IMR-90 (cell line): ENCODE measurements around the gene CNGB1. TPM values are rescaled to one million over a fixed set of nuclear protein-coding genes. Genes with fewer than 3 reads are reported as not detected.

ENCODE experiments used
- ATAC-seq: fragments of 200-7000 bp; cut with Tn5 transposase; 2 replicates; pipeline ENCODE4 v1.9.1; 2020; ENCODE audit warnings: low read depth, mild to moderate bottlenecking, moderate library complexity
- BruUV-seq: library from RNA; stranded (reverse); fragments of 400-500 nt; replicated peaks from 2 replicates; lab custom pipeline; 2021; lab: Mats Ljungman, UMichigan
- CTCF ChIA-PET: fragments of 300-600 bp; formaldehyde crosslinking; extraction: SDS; loops from one replicate; lab custom pipeline; 2021; ENCODE audit warnings: antibody characterized with exemption; lab: Yijun Ruan, JAX
- POLR2A ChIA-PET: fragments of 300-600 bp; sonication (Branson Sonifier 250); formaldehyde crosslinking; loops from one replicate; lab custom pipeline; 2022; ENCODE audit warnings: antibody characterized with exemption; ENCODE audit not compliant: unreplicated experiment; lab: Charles Lee
- DNase-seq: peaks from one replicate; pipeline ENCODE4 v3.0.0; 2013
- H2AFZ ChIP-seq: replicated peaks from 2 replicates; pipeline ENCODE3; 2013; ENCODE audit warnings: low read length, mild to moderate bottlenecking; ENCODE audit not compliant: poor library complexity
- H2AK5ac ChIP-seq: 2 replicates; pipeline ENCODE4 v1.6.1; 2013; ENCODE audit warnings: low read depth, low read length, inconsistent platforms
- H2AK9ac ChIP-seq: replicated peaks from 2 replicates; pipeline ENCODE3; 2013; ENCODE audit warnings: mild to moderate bottlenecking, low read depth, low read length, moderate library complexity; ENCODE audit not compliant: poor library complexity
- H2BK120ac ChIP-seq: 2 replicates; pipeline ENCODE4 v1.6.1; 2013; ENCODE audit warnings: low read depth, low read length, inconsistent platforms
- H2BK15ac ChIP-seq: 3 replicates; pipeline ENCODE4 v1.6.1; 2013; ENCODE audit warnings: low read depth, low read length, inconsistent platforms
- H2BK20ac ChIP-seq: 2 replicates; pipeline ENCODE4 v1.6.1; 2013; ENCODE audit warnings: low read depth, mild to moderate bottlenecking, inconsistent platforms, low read length, moderate library complexity
- H2BK5ac ChIP-seq: 2 replicates; pipeline ENCODE4 v1.6.1; 2013; ENCODE audit warnings: mild to moderate bottlenecking, low read depth, low read length, inconsistent platforms; ENCODE audit not compliant: poor library complexity, severe bottlenecking
- H3K14ac ChIP-seq: replicated peaks from 2 replicates; pipeline ENCODE4 v1.6.1; 2013; ENCODE audit warnings: low read depth, low read length, inconsistent platforms
- H3K18ac ChIP-seq: 2 replicates; pipeline ENCODE4 v1.6.1; 2013; ENCODE audit warnings: low read depth, low read length, control low read depth
- H3K23ac ChIP-seq: 2 replicates; pipeline ENCODE4 v1.6.1; 2013; ENCODE audit warnings: low read depth, low read length, inconsistent platforms
- H3K27ac ChIP-seq: 2 replicates; pipeline ENCODE4 v1.5.1; 2013; ENCODE audit warnings: mild to moderate bottlenecking, control low read depth, low read length; ENCODE audit not compliant: insufficient read depth
- H3K27me3 ChIP-seq: 2 replicates; pipeline ENCODE4 v1.6.1; 2013; ENCODE audit warnings: low read length; ENCODE audit not compliant: control insufficient read depth, insufficient read depth
- H3K36me3 ChIP-seq: 2 replicates; pipeline ENCODE4 v1.6.1; 2013; ENCODE audit warnings: low read length, mixed read lengths; ENCODE audit not compliant: control insufficient read depth, insufficient read depth
- H3K4ac ChIP-seq: 2 replicates; pipeline ENCODE4 v1.6.1; 2013; ENCODE audit warnings: low read depth, low read length, inconsistent platforms
- H3K4me1 ChIP-seq: 2 replicates; pipeline ENCODE4 v1.6.1; 2013; ENCODE audit warnings: low read length, mixed read lengths; ENCODE audit not compliant: control insufficient read depth, insufficient read depth
- H3K4me2 ChIP-seq: 2 replicates; pipeline ENCODE4 v1.6.1; 2013; ENCODE audit warnings: low read depth, mild to moderate bottlenecking, control low read depth, low read length, moderate library complexity
- H3K4me3 ChIP-seq: 2 replicates; pipeline ENCODE4 v1.5.1; 2013; ENCODE audit warnings: low read depth, mild to moderate bottlenecking, control low read depth, low read length, moderate library complexity; ENCODE audit not compliant: insufficient read depth
- H3K56ac ChIP-seq: 2 replicates; pipeline ENCODE4 v1.6.1; 2013; ENCODE audit warnings: low read length, inconsistent platforms; ENCODE audit not compliant: insufficient read depth; ENCODE audit errors: extremely low read depth
- H3K79me1 ChIP-seq, 2 experiments: 2 replicates each; pipeline ENCODE4 v1.6.1; 2013; ENCODE audit warnings: low read length in 2 of 2, inconsistent platforms in 1 of 2, low read depth in 1 of 2
- H3K9ac ChIP-seq: 2 replicates; pipeline ENCODE4 v1.6.1; 2013; ENCODE audit warnings: low read depth, low read length, control low read depth
- H3K9me1 ChIP-seq: 2 replicates; pipeline ENCODE4 v1.6.1; 2013; ENCODE audit warnings: low read length, inconsistent platforms; ENCODE audit not compliant: insufficient read depth
- H3K9me3 ChIP-seq: 2 replicates; pipeline ENCODE4 v1.6.1; 2013; ENCODE audit warnings: low read length; ENCODE audit not compliant: control insufficient read depth, insufficient read depth
- H4K20me1 ChIP-seq: 2 replicates; pipeline ENCODE4 v1.6.1; 2013; ENCODE audit warnings: low read length, inconsistent platforms; ENCODE audit not compliant: insufficient read depth
- H4K5ac ChIP-seq: 2 replicates; pipeline ENCODE4 v1.6.1; 2013; ENCODE audit warnings: mild to moderate bottlenecking, low read depth, low read length, control low read depth
- H4K8ac ChIP-seq, 2 experiments: 2 replicates each; pipeline ENCODE4 v1.6.1; 2013; ENCODE audit warnings: low read depth in 2 of 2, low read length in 2 of 2, control low read depth in 1 of 2, inconsistent platforms in 1 of 2
- H4K91ac ChIP-seq: 2 replicates; pipeline ENCODE4 v1.6.1; 2013; ENCODE audit warnings: low read depth, low read length, inconsistent platforms; ENCODE audit not compliant: insufficient read depth
- BHLHE40 ChIP-seq: fragments of 150-350 bp; IDR thresholded peaks from 2 replicates; pipeline ENCODE4 v1.6.1; 2016; ENCODE audit warnings: mild to moderate bottlenecking, low read depth, low read length
- CEBPB ChIP-seq: IDR thresholded peaks from 2 replicates; pipeline ENCODE4 v1.6.1; 2012; ENCODE audit warnings: low read depth, low read length, improper control_type of control experiment
- CHD1 ChIP-seq: IDR thresholded peaks from 2 replicates; pipeline ENCODE4 v1.6.1; 2012; ENCODE audit warnings: low read depth, low read length, improper control_type of control experiment
- CTCF ChIP-seq: conservative IDR thresholded peaks from 2 replicates; pipeline ENCODE4 v1.5.1; 2012; ENCODE audit warnings: mild to moderate bottlenecking, low read depth, low read length, improper control_type of control experiment
- FOS ChIP-seq: fragments of 150-350 bp; IDR thresholded peaks from 2 replicates; pipeline ENCODE4 v1.6.1; 2016; ENCODE audit warnings: low read depth, low read length
- MAFK ChIP-seq: IDR thresholded peaks from 2 replicates; pipeline ENCODE4 v1.6.1; 2012; ENCODE audit warnings: low read depth, low read length, improper control_type of control experiment
- MAZ ChIP-seq: IDR thresholded peaks from 2 replicates; pipeline ENCODE4 v1.6.1; 2012; ENCODE audit warnings: low read depth, mild to moderate bottlenecking, low read length, improper control_type of control experiment, moderate library complexity, borderline replicate concordance
- MXI1 ChIP-seq: IDR thresholded peaks from 2 replicates; pipeline ENCODE4 v1.6.1; 2012; ENCODE audit warnings: low read depth, mild to moderate bottlenecking, low read length, moderate library complexity, borderline replicate concordance
- NFE2L2 ChIP-seq: fragments of 150-350 bp; IDR thresholded peaks from 2 replicates; pipeline ENCODE4 v1.6.1; 2016; ENCODE audit warnings: low read depth, mild to moderate bottlenecking, low read length
- POLR2A ChIP-seq: IDR thresholded peaks from 2 replicates; pipeline ENCODE4 v1.6.1; 2012; ENCODE audit warnings: mild to moderate bottlenecking, low read depth, low read length
- RAD21 ChIP-seq: IDR thresholded peaks from 2 replicates; pipeline ENCODE4 v1.6.1; 2012; ENCODE audit warnings: low read length, improper control_type of control experiment
- RCOR1 ChIP-seq: IDR thresholded peaks from 2 replicates; pipeline ENCODE4 v1.6.1; 2012; ENCODE audit warnings: mild to moderate bottlenecking, low read length, improper control_type of control experiment; ENCODE audit not compliant: insufficient replicate concordance
- RFX5 ChIP-seq: IDR thresholded peaks from 2 replicates; pipeline ENCODE4 v1.8.0; 2012; ENCODE audit warnings: low read depth, mild to moderate bottlenecking, low read length, moderate library complexity
- WGBS, 2 experiments: methylation state at CpG; one replicate each; pipeline versions ENCODE4 v1.1.5 to v1.1.7; 2013; ENCODE audit warnings: missing lambda C conversion rate in 2 of 2; ENCODE audit not compliant: insufficient read length in 1 of 2; ENCODE audit errors: extremely low coverage in 2 of 2; 5-methylcytosine and 5-hydroxymethylcytosine counted together
- dilution Hi-C: fragments of 300-500 bp; cut with HindIII; formaldehyde crosslinking; loops from one replicate; pipeline ENCODE4 v1.14.3; 2018; ENCODE audit warnings: low sequenced_read_pairs; ENCODE audit not compliant: unreplicated experiment
- in situ Hi-C: fragments of 300-500 bp; cut with MboI; formaldehyde crosslinking; loops from 3 replicates; pipeline ENCODE4 v1.14.3; 2019; ENCODE audit warnings: low sequenced_read_pairs, inconsistent platforms, mixed read lengths
- intact Hi-C: fragments of 100-400 bp; cut with micrococcal nuclease; formaldehyde crosslinking; loops from 2 replicates; pipeline ENCODE4 v1.10.0; 2022
- polyA plus RNA-seq, 3 experiments: library from polyadenylated mRNA; depleted of rRNA; stranded (reverse); fragments of >200 nt; gene quantifications; 2 replicates each; pipeline ENCODE4 v1.2.3, GENCODE V29; 2012; ENCODE audit warnings: low replicate concordance in 1 of 3
- total RNA-seq: library from RNA; depleted of rRNA; stranded (reverse); fragments of >200 nt; gene quantifications from 2 replicates; pipeline ENCODE4 v1.2.3, GENCODE V29; 2012
- TF ChIP-seq, protein P1 (sequence below): fragments of 150-350 bp; IDR thresholded peaks from 2 replicates; pipeline ENCODE4 v1.6.1; 2017; ENCODE audit warnings: mild to moderate bottlenecking, antibody characterized with exemption, low read length, low read depth

The CNGB1 gene
- total and polyA plus RNA-seq, 2 of the 4 experiments (the other 2 are of a cell fraction) = not detected

DNA sequence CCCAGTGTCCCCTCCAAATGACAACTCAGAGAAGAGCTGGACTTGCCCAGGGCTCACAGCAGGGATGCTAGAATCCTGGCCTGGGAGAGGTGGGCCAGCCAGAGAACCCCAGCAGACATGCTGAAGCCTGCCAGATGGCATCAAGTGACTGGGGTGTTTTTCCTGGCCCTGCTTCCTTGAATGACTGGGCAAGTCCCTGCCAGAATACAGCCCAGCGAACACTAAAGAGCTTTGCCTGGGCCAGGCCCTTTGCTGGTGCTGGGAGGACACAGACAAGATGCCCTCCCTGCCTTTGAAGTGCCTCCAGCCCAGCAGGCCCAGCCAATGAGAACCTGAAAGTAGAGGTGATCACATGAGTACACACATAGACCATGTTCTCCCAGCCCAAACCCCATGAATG, 18.0 kb upstream of the CNGB1 start:
- no peak overlapping the region for H3K18ac ChIP-seq
- H3K14ac ChIP-seq = no peak overlapping the region
- intact Hi-C loops = no loop called here
- peaks cover 9% of the 10 kb centered on the region; the same call in 1 of the 2 replicates for H4K20me1 ChIP-seq
- H4K8ac ChIP-seq = no peak overlapping the region
- peaks cover under 1 to 3% of the 10 kb centered on the region in 2 experiments; a peak in 1 of 4 replicates for H3K79me1 ChIP-seq
- H3K9me3 ChIP-seq = no peaks in the 10 kb centered on the region
- dilution Hi-C loops = no loop called here
- no peak for TF ChIP-seq RCOR1
- no peak for TF ChIP-seq CEBPB
- TF ChIP-seq FOS = no peak
- TF ChIP-seq CTCF = no peak
- TF ChIP-seq, protein P1, sequence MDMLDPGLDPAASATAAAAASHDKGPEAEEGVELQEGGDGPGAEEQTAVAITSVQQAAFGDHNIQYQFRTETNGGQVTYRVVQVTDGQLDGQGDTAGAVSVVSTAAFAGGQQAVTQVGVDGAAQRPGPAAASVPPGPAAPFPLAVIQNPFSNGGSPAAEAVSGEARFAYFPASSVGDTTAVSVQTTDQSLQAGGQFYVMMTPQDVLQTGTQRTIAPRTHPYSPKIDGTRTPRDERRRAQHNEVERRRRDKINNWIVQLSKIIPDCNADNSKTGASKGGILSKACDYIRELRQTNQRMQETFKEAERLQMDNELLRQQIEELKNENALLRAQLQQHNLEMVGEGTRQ = no peak
- no peak for TF ChIP-seq POLR2A
- no peak for TF ChIP-seq MXI1
- no peak for TF ChIP-seq CHD1
- no peak for TF ChIP-seq BHLHE40
- no peak for TF ChIP-seq MAFK
- TF ChIP-seq RFX5 = no peak
- no peak for TF ChIP-seq RAD21
- TF ChIP-seq NFE2L2 = no peak
- no peak for TF ChIP-seq MAZ
- H3K4me3 ChIP-seq = no peak overlapping the region
- no peak overlapping the region for H3K27ac ChIP-seq
- H3K4me2 ChIP-seq = no peak overlapping the region
- H3K23ac ChIP-seq = no peak overlapping the region
- ChIA-PET CTCF (no interaction called here), POLR2A (no interaction called here)
- DNase-seq (no peak), ATAC-seq (no peak)
- no peak overlapping the region for H3K9ac ChIP-seq
- WGBS, 2 experiments = no CpG with 5 or more reads among the region's 1 CpG
- peaks cover 34% of the 10 kb centered on the region for H3K27me3 ChIP-seq
- BruUV-seq = no TSS peak
- in situ Hi-C loops = no loop called here
- no peak overlapping the region for H2BK20ac ChIP-seq
- H4K5ac ChIP-seq = no peak overlapping the region
- no peak overlapping the region for H2AK5ac ChIP-seq
- H2BK120ac ChIP-seq = no peak overlapping the region
- no peak overlapping the region for H2BK15ac ChIP-seq
- H4K91ac ChIP-seq = no peak overlapping the region
- no peak overlapping the region for H2AFZ ChIP-seq
- H3K9me1 ChIP-seq = no peaks in the 10 kb centered on the region
- no peak overlapping the region for H3K56ac ChIP-seq
- no peaks in the 10 kb centered on the region for H3K36me3 ChIP-seq
- H3K4me1 ChIP-seq = peaks cover 2% of the 10 kb centered on the region; the same call in 1 of the 2 replicates
- H3K4ac ChIP-seq = no peak overlapping the region
- no peak overlapping the region for H2BK5ac ChIP-seq
- no peak overlapping the region for H2AK9ac ChIP-seq
